Colon (tissue), 2 donors: ENCODE data around the gene SLC32A1.

Source experiments
- FAIRE-seq: peaks from 2 replicates; lab custom pipeline; 2012; peaks lifted over from hg19 to GRCh38; lab: Jason Lieb, UNC
- donor health status: control.
- donor health status: control.

Gene SLC32A1

GRCh38 chr20:38725931-38726803 is 1.9 kb downstream of the SLC32A1 start:
- no peak for FAIRE-seq

- no peak for FAIRE-seq
These were observed 2.7 kb downstream of the SLC32A1 start for GRCh38 chr20:38726804-38727606.

- FAIRE-seq = no peak
These were observed 3.4 kb downstream of the SLC32A1 start for GRCh38 chr20:38727607-38728190.

- FAIRE-seq = no peak
These were observed 4.0 kb downstream of the SLC32A1 start for GRCh38 chr20:38728191-38728781.

- no peak for FAIRE-seq
These were observed 4.8 kb downstream of the SLC32A1 start for GRCh38 chr20:38728911-38729642.

- no peak for FAIRE-seq
These were observed 5.5 kb downstream of the SLC32A1 start for GRCh38 chr20:38729767-38730166.

- FAIRE-seq = no peak
These were observed 6.1 kb downstream of the SLC32A1 start for GRCh38 chr20:38730167-38730988.

- FAIRE-seq = no peak
These were observed 6.9 kb downstream of the SLC32A1 start for GRCh38 chr20:38730989-38731737.

GRCh38 chr20:38731738-38732113 is 7.4 kb downstream of the SLC32A1 start:
- no peak for FAIRE-seq

GRCh38 chr20:38732981-38733380 is 8.7 kb downstream of the SLC32A1 start:
- no peak for FAIRE-seq

- FAIRE-seq = no peak
These were observed 10.9 kb downstream of the SLC32A1 start for GRCh38 chr20:38735172-38735571.

- FAIRE-seq = no peak
These were observed 13.6 kb downstream of the SLC32A1 start for GRCh38 chr20:38737887-38738286.

GRCh38 chr20:38745757-38746156 is 21.5 kb downstream of the SLC32A1 start:
- FAIRE-seq = no peak

GRCh38 chr20:38747495-38748096 is 23.3 kb downstream of the SLC32A1 start:
- no peak for FAIRE-seq

GRCh38 chr20:38748097-38748860 is 24.0 kb downstream of the SLC32A1 start, which contains the start of gene ACTR5:
ACTR5 (plus strand) TSS chr20:38748460; CDS start chr20:38748479, 19 bp downstream.
- FAIRE-seq = no peak

GRCh38 chr20:38748861-38749149 is 24.5 kb downstream of the SLC32A1 start:
- no peak for FAIRE-seq

GRCh38 chr20:38751360-38751976 is 27.2 kb downstream of the SLC32A1 start:
- FAIRE-seq = no peak

GRCh38 chr20:38752029-38752428 is 27.7 kb downstream of the SLC32A1 start:
- no peak for FAIRE-seq

- no peak for FAIRE-seq
These were observed 30.6 kb downstream of the SLC32A1 start for GRCh38 chr20:38754924-38755323.
